HG02973 (cell line): Measurements from ENCODE around the gene MYL1.

Experiments used
- ATAC-seq: cut with Tn5 transposase; IDR thresholded peaks from one replicate; pipeline ENCODE4 v1.9.1; 2021; ENCODE audit warnings: moderate library complexity; ENCODE audit not compliant: unreplicated experiment

Gene MYL1

GRCh38 chr2:210268281-210268680 lies 46.7 kb downstream of the MYL1 start:
- ATAC-seq: no peak

- no peak for ATAC-seq
These were observed 47.3 kb downstream of the MYL1 start for GRCh38 chr2:210267698-210268097.

GRCh38 chr2:210264282-210264681 lies 50.7 kb downstream of the MYL1 start:
- no peak for ATAC-seq

- no peak for ATAC-seq
These were observed 51.1 kb downstream of the MYL1 start for GRCh38 chr2:210263841-210264240.

- no peak for ATAC-seq
These were observed 52.9 kb downstream of the MYL1 start for GRCh38 chr2:210262036-210262435.

GRCh38 chr2:210259687-210260086 lies 55.3 kb downstream of the MYL1 start:
- no peak for ATAC-seq

GRCh38 chr2:210252699-210253606 lies 62.0 kb downstream of the MYL1 start:
- no peak for ATAC-seq

GRCh38 chr2:210250622-210251021 lies 64.4 kb downstream of the MYL1 start:
- no peak for ATAC-seq
